Endothelial cell of umbilical vein (primary cell): Measurements from ENCODE around the gene MESP1. TPM values are rescaled to one million over a fixed set of nuclear protein-coding genes. Genes with fewer than 3 reads are reported as not detected.

Experiments
- BruUV-seq: library from RNA; stranded (reverse); fragments of 400-500 nt; replicated peaks from 2 replicates; lab custom pipeline; 2021; lab: Mats Ljungman, UMichigan
- CTCF ChIA-PET: fragments of 300-600, 350-600 bp; sonication (Branson Sonifier 250); formaldehyde crosslinking; loops from one replicate; lab custom pipeline; 2021; ENCODE audit warnings: antibody characterized with exemption, inconsistent platforms; lab: Charles Lee
- POLR2A ChIA-PET: fragments of 300-600, 350-600 bp; sonication (Branson Sonifier 250); formaldehyde crosslinking; loops from one replicate; lab custom pipeline; 2021; ENCODE audit warnings: antibody characterized with exemption, inconsistent platforms; lab: Charles Lee
- DNase-seq: peaks from one replicate; pipeline ENCODE4 v3.0.0-alpha.2; 2011; ENCODE audit warnings: low read depth, low spot score
- FAIRE-seq: peaks from 2 replicates; lab custom pipeline; 2011; peaks lifted over from hg19 to GRCh38; lab: Jason Lieb, UNC
- H2AFZ ChIP-seq: 2 replicates; pipeline ENCODE4 v1.6.0; 2012; ENCODE audit warnings: low read depth, low read length, control low read depth, inconsistent platforms
- H3K27ac ChIP-seq: 2 replicates; pipeline ENCODE4 v1.5.1; 2011; ENCODE audit warnings: low read depth, mild to moderate bottlenecking, control low read depth, low read length, moderate library complexity; ENCODE audit not compliant: insufficient read depth
- H3K27me3 ChIP-seq, 2 experiments: 2 replicates each; pipeline versions ENCODE4 v1.6.0 to v1.6.1; 2011; ENCODE audit warnings: low read length in 2 of 2, mixed read lengths in 1 of 2; ENCODE audit not compliant: control insufficient read depth in 2 of 2, insufficient read depth in 2 of 2
- H3K36me3 ChIP-seq, 2 experiments: 2 replicates in 1 of 2; 3 replicates in 1 of 2; pipeline ENCODE4 v1.5.1; 2011; ENCODE audit warnings: low read length in 2 of 2, mild to moderate bottlenecking in 1 of 2, moderate library complexity in 1 of 2; ENCODE audit not compliant: control insufficient read depth in 2 of 2, insufficient read depth in 2 of 2; ENCODE audit errors: extremely low read depth in 1 of 2
- H3K4me1 ChIP-seq: 3 replicates; pipeline ENCODE4 v1.5.1; 2011; ENCODE audit warnings: mild to moderate bottlenecking, low read length; ENCODE audit not compliant: control insufficient read depth, insufficient read depth; ENCODE audit errors: extremely low read depth
- H3K4me2 ChIP-seq: 2 replicates; pipeline ENCODE4 v1.6.1; 2011; ENCODE audit warnings: low read length, control low read depth, mixed read lengths; ENCODE audit not compliant: insufficient read depth
- H3K4me3 ChIP-seq, 3 experiments: fragments of 200-600 bp in 1 of 3; sonication (generic), shearing (Covaris generic) in 1 of 3; replicated peaks in 1 of 3; 2 replicates each; pipeline ENCODE4 v1.5.1; 2011 to 2016; ENCODE audit warnings: control low read depth in 3 of 3, low read length in 3 of 3, mild to moderate bottlenecking in 2 of 3, inconsistent platforms in 1 of 3, low read depth in 1 of 3, moderate library complexity in 1 of 3; ENCODE audit not compliant: insufficient read depth in 1 of 3
- H3K79me2 ChIP-seq: 2 replicates; pipeline ENCODE4 v1.6.0; 2012; ENCODE audit warnings: low read length, inconsistent platforms; ENCODE audit not compliant: control insufficient read depth, insufficient read depth
- H3K9ac ChIP-seq: replicated peaks from 2 replicates; pipeline ENCODE3; 2011; ENCODE audit warnings: low read length, control low read depth; ENCODE audit not compliant: insufficient read depth; ENCODE audit errors: extremely low read depth
- H3K9me1 ChIP-seq: replicated peaks from 3 replicates; pipeline ENCODE4 v1.6.0; 2011; ENCODE audit warnings: mild to moderate bottlenecking, low read length; ENCODE audit not compliant: control insufficient read depth, insufficient read depth; ENCODE audit errors: extremely low read depth
- H3K9me3 ChIP-seq: replicated peaks from 2 replicates; pipeline ENCODE4 v1.5.1; 2012; ENCODE audit warnings: low read length, inconsistent platforms; ENCODE audit not compliant: control insufficient read depth, insufficient read depth
- H4K20me1 ChIP-seq: replicated peaks from 2 replicates; pipeline ENCODE3; 2011; ENCODE audit warnings: mild to moderate bottlenecking, low read length; ENCODE audit not compliant: control insufficient read depth, insufficient read depth; ENCODE audit errors: extremely low read depth
- CTCF ChIP-seq, 2 donors: IDR thresholded peaks; 1 replicate in 1 of 2; 2 replicates in 1 of 2; pipeline ENCODE4 v1.5.1; 2011; ENCODE audit warnings: low read length in 2 of 2, mild to moderate bottlenecking in 2 of 2, moderate library complexity in 2 of 2, control low read depth in 1 of 2, inconsistent platforms in 1 of 2, low read depth in 1 of 2; ENCODE audit not compliant: insufficient read depth in 1 of 2; ENCODE audit errors: extremely low read depth in 1 of 2
- EZH2 ChIP-seq: IDR thresholded peaks from 2 replicates; pipeline ENCODE4 v1.6.1; 2012; ENCODE audit warnings: borderline replicate concordance, low read depth, mild to moderate bottlenecking, moderate library complexity, low read length, inconsistent platforms; ENCODE audit not compliant: severe bottlenecking
- FOS ChIP-seq: IDR thresholded peaks from 2 replicates; pipeline ENCODE4 v1.6.1; 2011; ENCODE audit warnings: mild to moderate bottlenecking, low read length, moderate library complexity, borderline replicate concordance; ENCODE audit not compliant: insufficient read depth
- GATA2 ChIP-seq: IDR thresholded peaks from 2 replicates; pipeline ENCODE4 v1.7.0; 2011; ENCODE audit warnings: low read depth, mild to moderate bottlenecking, moderate library complexity, mixed read lengths, low read length; ENCODE audit not compliant: insufficient read length, insufficient read depth
- JUN ChIP-seq: IDR thresholded peaks from 2 replicates; pipeline ENCODE4 v1.6.1; 2011; ENCODE audit warnings: borderline replicate concordance, low read depth; ENCODE audit not compliant: insufficient read length, insufficient read depth
- MAX ChIP-seq: IDR thresholded peaks from 2 replicates; pipeline ENCODE4 v1.6.1; 2011; ENCODE audit not compliant: insufficient read depth, insufficient read length
- MYC ChIP-seq: IDR thresholded peaks from one replicate; pipeline ENCODE4 v1.6.1; 2011; ENCODE audit warnings: mild to moderate bottlenecking, low read depth, low read length
- POLR2A ChIP-seq: IDR thresholded peaks from 2 replicates; pipeline ENCODE4 v1.6.1; 2012; ENCODE audit warnings: low read depth, mild to moderate bottlenecking, control low read depth, low read length
- POLR2AphosphoS5 ChIP-seq: IDR thresholded peaks from 2 replicates; pipeline ENCODE4 v1.6.1; 2012; ENCODE audit warnings: low read depth, mild to moderate bottlenecking, control low read depth, low read length, moderate library complexity; ENCODE audit not compliant: insufficient read depth
- dilution Hi-C: fragments of 300-500 bp; cut with MboI; formaldehyde crosslinking; loops from one replicate; pipeline ENCODE4 v1.15.0; 2019; ENCODE audit warnings: low sequenced_read_pairs; ENCODE audit not compliant: extremely low pct_ligation_motif_present
- intact Hi-C: fragments of 100-400 bp; cut with micrococcal nuclease; formaldehyde crosslinking; loops from one replicate; pipeline ENCODE4 v1.10.0; 2022
- polyA plus RNA-seq, 4 experiments: library from polyadenylated mRNA; depleted of rRNA in 3 of 4; stranded (reverse) in 3 of 4; unstranded in 1 of 4; fragments of >200 nt; gene quantifications; 2 replicates each; pipeline versions ENCODE4 v1.2.1 to v1.2.3, GENCODE V29; 2011 to 2012; ENCODE audit warnings: missing spikeins in 1 of 4
- total RNA-seq: library from RNA; stranded (reverse); gene quantifications from 2 replicates; pipeline ENCODE4 v1.2.3, GENCODE V29; 2021

Gene MESP1
- total and polyA plus RNA-seq, 2 donors (not counting 3 experiments of a cell fraction or from before 2014, with no cell fraction given): 0.68 to 1.7 TPM

DNA sequence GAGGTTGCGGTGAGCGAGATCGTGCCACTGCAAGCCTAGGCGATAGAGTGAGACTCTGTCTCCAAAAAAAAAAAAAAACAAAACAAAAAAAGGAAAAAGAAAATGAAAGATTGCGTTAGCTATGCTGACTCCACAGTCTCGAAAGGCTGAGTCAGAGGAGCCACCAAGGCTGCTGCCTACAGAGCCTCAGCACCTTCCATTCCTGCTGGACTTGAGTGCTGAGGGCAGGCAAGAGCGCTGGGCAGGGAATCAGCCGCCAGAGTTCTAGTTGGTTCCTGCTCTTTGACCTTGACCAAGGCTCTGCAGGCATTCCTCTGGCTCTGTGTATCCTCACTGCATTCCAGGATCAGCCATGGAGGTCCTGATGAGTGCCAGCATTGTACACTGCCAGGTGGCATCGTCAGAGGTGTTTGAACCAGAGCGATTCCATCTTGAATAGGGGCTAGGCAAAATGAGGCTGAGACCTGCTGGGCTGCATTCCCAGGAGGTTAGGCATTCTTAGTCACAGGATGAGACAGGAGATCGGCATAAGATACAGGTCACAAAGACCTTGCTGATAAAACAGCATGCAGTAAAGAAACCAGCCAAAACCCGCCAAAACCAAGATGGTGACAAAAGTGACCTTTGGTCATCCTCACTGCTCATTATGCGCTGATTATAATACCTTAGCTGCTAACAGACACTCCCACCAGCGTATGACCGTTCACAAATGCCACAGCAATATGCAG lies 31.0 kb upstream of the MESP1 start:
- BruUV-seq: no TSS peak
- Histone ChIP-seq H2AFZ (no peak overlapping the region), H3K9me1 (no peaks in the 10 kb centered on the region), H3K4me2 (no peak overlapping the region), H3K36me3 (peaks cover 3 to 5% of the 10 kb centered on the region in 2 experiments), H3K9me3 (no peaks in the 10 kb centered on the region), H3K27me3 (no peaks in the 10 kb centered on the region), H3K4me3 (no peak overlapping the region), H3K27ac (no peak overlapping the region), H4K20me1 (no peaks in the 10 kb centered on the region), H3K79me2 (no peaks in the 10 kb centered on the region), H3K4me1 (peaks cover 4% of the 10 kb centered on the region), H3K9ac (no peak overlapping the region)
- intact Hi-C loops (no loop called here), dilution Hi-C loops (no loop called here)
- DNase-seq (no peak), FAIRE-seq (peak; percentile 28)
- ChIA-PET CTCF (interaction anchor here (1.4 to 5.3 kb wide), 5 partner anchors 10 to 93 kb away, joined by 3 to 38 read pairs (median 10); no protein-coding TSS in a partner anchor), POLR2A (no interaction called here)
- peak; percentile 59 for TF ChIP-seq GATA2
- TF ChIP-seq POLR2AphosphoS5: no peak
- TF ChIP-seq MAX: no peak
- TF ChIP-seq FOS: no peak
- TF ChIP-seq EZH2: no peak

DNA sequence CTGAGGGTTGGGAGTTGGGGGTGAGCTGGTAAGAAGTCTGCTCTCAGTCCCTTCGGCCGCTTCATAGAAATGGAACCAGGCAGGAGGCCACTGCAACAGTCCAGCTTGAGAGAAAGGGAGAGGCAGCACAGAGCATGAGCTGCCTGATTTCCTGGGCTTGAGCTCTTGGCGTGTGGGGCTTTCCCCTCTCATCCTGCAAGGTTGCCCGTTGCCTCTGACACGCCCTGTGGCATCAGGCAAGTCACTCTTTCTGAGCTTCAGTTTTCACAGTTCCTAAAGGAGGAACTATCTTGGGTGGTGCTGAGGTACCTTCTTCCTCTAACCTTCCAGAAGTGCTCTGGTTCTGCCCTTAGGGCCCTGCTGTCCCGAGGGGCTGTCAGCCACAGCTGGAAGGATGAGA lies 30.0 kb upstream of the MESP1 start:
- no peaks in the 10 kb centered on the region for H4K20me1 ChIP-seq
- CTCF ChIA-PET: interaction anchor here (0.8 to 5.3 kb wide), 4 partner anchors 9 to 94 kb away, joined by 3 to 38 read pairs (median 6); no protein-coding TSS in a partner anchor
- intact Hi-C loops (no loop called here), dilution Hi-C loops (no loop called here)
- no TSS peak for BruUV-seq
- H3K36me3 ChIP-seq: peaks cover 3 to 5% of the 10 kb centered on the region in 2 experiments
- no peaks in the 10 kb centered on the region for H3K27me3 ChIP-seq
- no peak overlapping the region for H3K4me2 ChIP-seq
- no peak for FAIRE-seq
- no peaks in the 10 kb centered on the region for H3K9me3 ChIP-seq
- H3K9me1 ChIP-seq: no peaks in the 10 kb centered on the region
- no peak overlapping the region for H2AFZ ChIP-seq
- peaks cover 6% of the 10 kb centered on the region for H3K4me1 ChIP-seq
- H3K27ac ChIP-seq: no peak overlapping the region
- no peak for TF ChIP-seq JUN
- TF ChIP-seq POLR2AphosphoS5: no peak
- TF ChIP-seq CTCF (IDR thresholded peaks at IDR 0.05; ENCODE audit: extremely low read depth in 1 of 2, insufficient read depth in 1 of 2, low read depth in 1 of 2, low read length in 2 of 2): no peak
- TF ChIP-seq FOS: no peak
- no peak for TF ChIP-seq GATA2
- no peak for TF ChIP-seq EZH2
- TF ChIP-seq MYC: no peak
- TF ChIP-seq POLR2A: no peak
- no peak for TF ChIP-seq MAX
- H3K9ac ChIP-seq: no peak overlapping the region
- POLR2A ChIA-PET: no interaction called here
- no peaks in the 10 kb centered on the region for H3K79me2 ChIP-seq
- H3K4me3 ChIP-seq: no peak overlapping the region
- DNase-seq: no peak
